Muscle of arm (tissue), 12 donors: ENCODE results near the gene TMEM106C. TPM values are rescaled to one million over a fixed set of nuclear protein-coding genes. Genes with fewer than 3 reads are reported as not detected.

Experiments used
- DNase-seq: peaks from one replicate; pipeline ENCODE4 v3.0.0-alpha.2; 2013
- polyA plus RNA-seq, 12 donors: library from polyadenylated mRNA; unstranded; fragments of 120-200 nt; gene quantifications; one replicate each; pipeline ENCODE4 v1.2.1, GENCODE V29; 2013; ENCODE audit not compliant: insufficient read length in 12 of 12

Gene TMEM106C
- polyA plus RNA-seq, 12 donors: 42.2 to 78.3 (median 65.0) TPM; not detected in 1

DNA sequence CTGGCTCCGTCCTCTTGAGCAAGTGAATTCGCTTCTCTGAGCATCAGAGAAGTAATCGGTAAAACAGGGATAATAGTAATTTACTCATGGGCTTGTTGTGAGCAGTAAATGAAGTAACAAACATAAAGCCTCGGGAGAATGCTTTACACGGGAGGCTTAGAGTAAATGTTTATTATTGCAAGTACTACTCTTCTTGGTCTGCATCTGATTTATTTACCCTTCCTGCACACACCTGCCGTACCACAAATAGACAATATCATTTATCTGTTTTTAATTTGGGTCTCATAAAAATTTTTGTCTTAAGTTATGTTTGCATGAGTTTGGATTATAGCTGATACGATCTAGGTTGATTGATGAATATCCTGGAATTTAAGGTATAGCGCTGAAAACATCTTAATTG lies 48.7 kb downstream of the TMEM106C start:
- DNase-seq: no peak

GRCh38 chr12:48013287-48013686 lies 49.9 kb downstream of the TMEM106C start:
- DNase-seq: no peak

DNA sequence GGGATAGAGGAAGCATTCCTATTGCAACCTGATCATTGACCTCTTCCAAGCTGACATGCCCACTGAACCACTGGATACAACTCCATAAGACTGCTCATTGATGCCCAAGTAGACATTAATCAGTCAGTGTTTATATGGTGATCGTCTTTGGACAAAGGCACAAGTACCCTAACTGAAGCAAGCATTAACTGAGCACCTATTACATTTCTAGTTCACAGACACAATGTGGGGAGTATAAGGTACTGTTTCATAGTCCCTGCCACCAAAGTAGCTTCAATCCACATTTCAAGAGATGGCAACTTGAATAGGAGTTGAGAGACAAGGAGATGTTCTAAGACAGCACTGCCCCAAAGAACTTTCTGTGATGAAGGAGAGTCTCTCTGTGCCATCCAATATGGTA lies 51.7 kb downstream of the TMEM106C start:
- no peak for DNase-seq

GRCh38 chr12:48015954-48016353 lies 52.6 kb downstream of the TMEM106C start:
- no peak for DNase-seq

GRCh38 chr12:48016373-48017020 lies 53.1 kb downstream of the TMEM106C start:
- DNase-seq: no peak

GRCh38 chr12:48017496-48017895 lies 54.1 kb downstream of the TMEM106C start:
- DNase-seq: no peak

GRCh38 chr12:48017921-48018617 lies 54.7 kb downstream of the TMEM106C start:
- DNase-seq: no peak

Other genes with a start within 250 kb of the TMEM106C start
- 1 to 10 TPM in 2 of 12 donors, under 1 TPM in 8, not detected in 2; 0.11 to 1.6 (median 0.28) TPM for gene ENDOU, start 238.1 kb upstream of the TMEM106C start, polyA plus RNA-seq
- gene RAPGEF3, start 204.7 kb upstream of the TMEM106C start, polyA plus RNA-seq: 10 to 100 TPM in 7 of 12 donors, 1 to 10 TPM in 4, not detected in 1; 7.9 to 17.9 (median 11.0) TPM
- 10 to 100 TPM in 8 of 12 donors, 1 to 10 TPM in 3, not detected in 1; 8.1 to 46.8 (median 11.5) TPM for gene SLC48A1, start 190.4 kb upstream of the TMEM106C start, polyA plus RNA-seq
- gene HDAC7, start 143.7 kb upstream of the TMEM106C start, polyA plus RNA-seq: 100 to 1,000 TPM in 1 of 12 donors, 10 to 100 TPM in 10, not detected in 1; 46.9 to 128 (median 60.7) TPM
- gene VDR, start 58.6 kb upstream of the TMEM106C start, polyA plus RNA-seq: 1 to 10 TPM in 2 of 12 donors, under 1 TPM in 9, not detected in 1; 0.17 to 4.4 (median 0.56) TPM
- 10 to 100 TPM in 11 of 12 donors, not detected in 1; 13.9 to 78.9 (median 25.9) TPM for gene COL2A1, start 40.9 kb downstream of the TMEM106C start, polyA plus RNA-seq
- 10 to 100 TPM in 11 of 12 donors, not detected in 1; 13.2 to 20.4 (median 16.7) TPM for gene SENP1, start 142.5 kb downstream of the TMEM106C start, polyA plus RNA-seq
- 100 to 1,000 TPM in 11 of 12 donors, not detected in 1; 104 to 345 (median 290) TPM for gene PFKM, start 155.8 kb downstream of the TMEM106C start, polyA plus RNA-seq
- 1,000 to 10,000 TPM in 1 of 12 donors, 10 to 100 TPM in 11; 36.1 to 1,272 (median 64.4) TPM for gene ASB8, start 193.9 kb downstream of the TMEM106C start, polyA plus RNA-seq
- 1 to 10 TPM in 10 of 12 donors, not detected in 2; 1.1 to 5.0 (median 2.3) TPM for gene CCDC184, start 220.0 kb downstream of the TMEM106C start, polyA plus RNA-seq
- gene OR10AD1, start 239.7 kb downstream of the TMEM106C start, polyA plus RNA-seq: under 1 TPM in 7 of 12 donors, not detected in 5; 0.09 to 0.76 (median 0.19) TPM